Adrenal gland (tissue), 12 donors: Measurements from ENCODE around the gene ABCA4. TPM values are rescaled to one million over a fixed set of nuclear protein-coding genes. Genes with fewer than 3 reads are reported as not detected.

ENCODE experiments used
- DNase-seq, 7 donors: peaks; one replicate each; pipeline ENCODE4 v3.0.0-alpha.2; 2019 to 2020
- H3K27ac ChIP-seq, 5 donors: fragments of 200-600 bp; sonication (generic) in 4 of 5; 1 replicate in 3 of 5; 2 replicates in 2 of 5; pipeline versions ENCODE4 v1.5.1 to v1.8.0; 2016 to 2020; ENCODE audit warnings: mild to moderate bottlenecking in 1 of 5
- H3K27me3 ChIP-seq: fragments of 200-600 bp; 2 replicates; pipeline ENCODE4 v1.8.0; 2021
- H3K36me3 ChIP-seq, 2 donors: fragments of 200-600 bp; replicated peaks in 1 of 2; 1 replicate in 1 of 2; 2 replicates in 1 of 2; pipeline versions ENCODE4 v1.5.1 to v1.8.0; 2018 to 2022
- H3K4me1 ChIP-seq, 2 donors: fragments of 200-600 bp; replicated peaks in 1 of 2; 1 replicate in 1 of 2; 2 replicates in 1 of 2; pipeline versions ENCODE4 v1.5.1 to v1.8.0; 2018 to 2021
- H3K4me3 ChIP-seq, 4 donors: fragments of 200-600 bp; sonication (generic) in 3 of 4; one replicate each; pipeline ENCODE4 v1.5.1; 2016 to 2018
- H3K9me3 ChIP-seq, 3 donors: fragments of 200-600 bp; sonication (generic) in 1 of 3; replicated peaks in 1 of 3; 1 replicate in 2 of 3; 2 replicates in 1 of 3; pipeline versions ENCODE4 v1.5.1 to v1.8.0; 2016 to 2021
- CTCF ChIP-seq, 6 experiments: fragments of 450-650 bp in 4 of 6; fragments of 200-600 bp in 2 of 6; sonication (generic) in 1 of 6; IDR thresholded peaks; 1 replicate in 5 of 6; 2 replicates in 1 of 6; pipeline versions ENCODE4 v1.5.1 to v1.8.0; 2016 to 2021; ENCODE audit warnings: antibody characterized with exemption in 6 of 6, mild to moderate bottlenecking in 2 of 6, moderate library complexity in 1 of 6
- POLR2A ChIP-seq, 2 donors: fragments of 450-650 bp; IDR thresholded peaks; one replicate each; pipeline ENCODE4 v1.6.1; 2017; ENCODE audit warnings: antibody characterized with exemption in 2 of 2, mild to moderate bottlenecking in 2 of 2, moderate library complexity in 1 of 2
- WGBS, 4 donors: extraction: QIAGEN DNeasy Blood & Tissue Kit in 2 of 4; methylation state at CpG; one replicate each; pipeline versions ENCODE4 v1.1.5 to v1.1.7; 2013 to 2017; 5-methylcytosine and 5-hydroxymethylcytosine counted together
- intact Hi-C, 2 donors: fragments of 100-400 bp; cut with DNase I; formaldehyde crosslinking; loops; one replicate each; pipeline versions ENCODE4 v1.14.1 to v1.15.0; 2022 to 2023
- polyA plus RNA-seq, 3 donors: library from polyadenylated mRNA; stranded (reverse); fragments of 200-250 nt in 2 of 3; fragments of 350-450 nt in 1 of 3; fragmentation: Illumina TruSeq in 1 of 3; extraction: RNeasy Lipid Tissue Mini Kit (QIAGEN cat#74804) in 1 of 3; gene quantifications; one replicate each; pipeline ENCODE4 v1.2.3, GENCODE V29; 2013 to 2014
- total RNA-seq, 9 donors: library from RNA; depleted of rRNA in 4 of 9; stranded (reverse); fragments of >200 nt in 4 of 9; fragments of 120-200 nt in 1 of 9; fragmentation: NEBNext Ultra II Directional in 1 of 9; extraction: Animal tissue kit (Norgen Biotek cat#: 25700) in 1 of 9; gene quantifications; one replicate each; pipeline versions ENCODE4 v1.1.0 to v1.2.4, GENCODE V29; 2013 to 2023
- donor health status: healthy with polysubstance abuse.
- donor health status: Bipolar disorder and iron deficiency.
- donor health status: DM: yes; HTN: yes; CAD: no.
- donor health status: DM: no; HTN: no; CAD: no.
- donor health status: DM: no; HTN: no; CAD: no.
- donor health status: DM: yes; HTN: yes; CAD: no.

ABCA4 gene
- total and polyA plus RNA-seq, 12 donors = 0.04 to 1.9 (median 0.14) TPM; not detected in 1

- TF ChIP-seq CTCF (IDR thresholded peaks at IDR 0.05) = no peak
- TF ChIP-seq POLR2A (IDR thresholded peaks at IDR 0.05) = no peak
- Histone ChIP-seq H3K27ac (no peak overlapping the region), H3K4me3 (no peak overlapping the region), H3K4me1 (no peaks in the 10 kb centered on the region), H3K36me3 (no peaks in the 10 kb centered on the region), H3K9me3 (no peaks in the 10 kb centered on the region), H3K27me3 (no peaks in the 10 kb centered on the region)
- intact Hi-C loops = no loop called here
- 67 to 77% (median 72%) methylated on average over 6 of the region's 6 CpGs for whole genome bisulfite sequencing, 4 donors
- no peak for DNase-seq
These were observed 4.9 kb upstream of the ABCA4 start for GRCh38 chr1:94125551-94126514.

GRCh38 chr1:94124538-94124937 is 3.6 kb upstream of the ABCA4 start:
- no peaks in the 10 kb centered on the region for H3K4me1 ChIP-seq
- no peaks in the 10 kb centered on the region for H3K9me3 ChIP-seq
- H3K36me3 ChIP-seq = no peaks in the 10 kb centered on the region
- no peak for DNase-seq
- intact Hi-C loops = no loop called here
- H3K27ac ChIP-seq = no peak overlapping the region
- TF ChIP-seq POLR2A (IDR thresholded peaks at IDR 0.05) = no peak
- no peak for TF ChIP-seq CTCF (IDR thresholded peaks at IDR 0.05)
- H3K4me3 ChIP-seq = no peak overlapping the region
- WGBS, 4 donors = 77 to 97% (median 93%) methylated on average over 1 of the region's 1 CpG
- H3K27me3 ChIP-seq = no peaks in the 10 kb centered on the region

- no peak overlapping the region for H3K4me3 ChIP-seq
- H3K36me3 ChIP-seq = no peaks in the 10 kb centered on the region
- no peak overlapping the region for H3K27ac ChIP-seq
- TF ChIP-seq CTCF (IDR thresholded peaks at IDR 0.05) = no peak
- no peak for TF ChIP-seq POLR2A (IDR thresholded peaks at IDR 0.05)
- WGBS, 4 donors = 71 to 80% (median 77%) methylated on average over 5 of the region's 5 CpGs
- no peaks in the 10 kb centered on the region for H3K9me3 ChIP-seq
- H3K4me1 ChIP-seq = no peaks in the 10 kb centered on the region
- intact Hi-C loops = no loop called here
- DNase-seq = no peak
- H3K27me3 ChIP-seq = no peaks in the 10 kb centered on the region
These were observed 1.4 kb upstream of the ABCA4 start for GRCh38 chr1:94122201-94122970.

- Histone ChIP-seq H3K9me3 (no peaks in the 10 kb centered on the region), H3K27ac (no peak overlapping the region), H3K4me1 (no peaks in the 10 kb centered on the region), H3K4me3 (no peak overlapping the region), H3K36me3 (no peaks in the 10 kb centered on the region), H3K27me3 (no peaks in the 10 kb centered on the region)
- no peak for DNase-seq
- WGBS, 4 donors = 67 to 83% (median 80%) methylated on average over 8 of the region's 8 CpGs
- intact Hi-C loops = no loop called here
- TF ChIP-seq CTCF (IDR thresholded peaks at IDR 0.05) (no peak), POLR2A (IDR thresholded peaks at IDR 0.05) (no peak)
These were observed 468 bp upstream of the ABCA4 start for GRCh38 chr1:94121411-94121821.
